ENCODE measurements around the gene PODXL2.

Gene PODXL2

GRCh38 chr3:127629467-127630403 lies 750 bp downstream of the PODXL2 start:
- H3K4me1 ChIP-seq (ENCODE audit: control insufficient read depth, insufficient read depth, low read length, poor library complexity, severe bottlenecking) = peaks cover 11% of the 10 kb centered on the region
- H3K27ac ChIP-seq (ENCODE audit: insufficient read depth, low read length, poor library complexity, severe bottlenecking) = no peak overlapping the region
- H3K9me3 ChIP-seq (ENCODE audit: control insufficient read depth, low read length) = no peaks in the 10 kb centered on the region
- H3K4me3 ChIP-seq (ENCODE audit: insufficient read depth, low read depth, low read length, poor library complexity, severe bottlenecking) = peak overlapping the region; percentile 53
- no peaks in the 10 kb centered on the region for H3K36me3 ChIP-seq (ENCODE audit: control insufficient read depth, insufficient read depth, low read length)
- no peaks in the 10 kb centered on the region for H3K27me3 ChIP-seq (replicated peaks; ENCODE audit: control insufficient read depth, insufficient read depth, low read length, poor library complexity, severe bottlenecking)
- peak in 2 of 3 donors; percentile 19 to 51 for DNase-seq

- H3K4me1 ChIP-seq (ENCODE audit: control insufficient read depth, insufficient read depth, low read length, poor library complexity, severe bottlenecking) = peaks cover 11% of the 10 kb centered on the region
- no peak overlapping the region for H3K4me3 ChIP-seq (ENCODE audit: insufficient read depth, low read depth, low read length, poor library complexity, severe bottlenecking)
- no peak for DNase-seq
- H3K9me3 ChIP-seq (ENCODE audit: control insufficient read depth, low read length) = no peaks in the 10 kb centered on the region
- no peak overlapping the region for H3K27ac ChIP-seq (ENCODE audit: insufficient read depth, low read length, poor library complexity, severe bottlenecking)
- H3K27me3 ChIP-seq (replicated peaks; ENCODE audit: control insufficient read depth, insufficient read depth, low read length, poor library complexity, severe bottlenecking) = no peaks in the 10 kb centered on the region
- no peaks in the 10 kb centered on the region for H3K36me3 ChIP-seq (ENCODE audit: control insufficient read depth, insufficient read depth, low read length)
These were observed 2.1 kb downstream of the PODXL2 start for GRCh38 chr3:127630811-127631714.

- H3K4me3 ChIP-seq (ENCODE audit: insufficient read depth, low read depth, low read length, poor library complexity, severe bottlenecking) = no peak overlapping the region
- no peak for DNase-seq
- no peaks in the 10 kb centered on the region for H3K27me3 ChIP-seq (replicated peaks; ENCODE audit: control insufficient read depth, insufficient read depth, low read length, poor library complexity, severe bottlenecking)
- no peaks in the 10 kb centered on the region for H3K9me3 ChIP-seq (ENCODE audit: control insufficient read depth, low read length)
- H3K4me1 ChIP-seq (ENCODE audit: control insufficient read depth, insufficient read depth, low read length, poor library complexity, severe bottlenecking) = peaks cover 11% of the 10 kb centered on the region
- H3K36me3 ChIP-seq (ENCODE audit: control insufficient read depth, insufficient read depth, low read length) = no peaks in the 10 kb centered on the region
- no peak overlapping the region for H3K27ac ChIP-seq (ENCODE audit: insufficient read depth, low read length, poor library complexity, severe bottlenecking)
These were observed 3.2 kb downstream of the PODXL2 start for GRCh38 chr3:127632035-127632820.

- no peaks in the 10 kb centered on the region for H3K27me3 ChIP-seq (replicated peaks; ENCODE audit: control insufficient read depth, insufficient read depth, low read length, poor library complexity, severe bottlenecking)
- H3K9me3 ChIP-seq (ENCODE audit: control insufficient read depth, low read length) = no peaks in the 10 kb centered on the region
- no peaks in the 10 kb centered on the region for H3K36me3 ChIP-seq (ENCODE audit: control insufficient read depth, insufficient read depth, low read length)
- H3K4me3 ChIP-seq (ENCODE audit: insufficient read depth, low read depth, low read length, poor library complexity, severe bottlenecking) = no peak overlapping the region
- H3K4me1 ChIP-seq (ENCODE audit: control insufficient read depth, insufficient read depth, low read length, poor library complexity, severe bottlenecking) = peaks cover 9% of the 10 kb centered on the region
- no peak for DNase-seq
- no peak overlapping the region for H3K27ac ChIP-seq (ENCODE audit: insufficient read depth, low read length, poor library complexity, severe bottlenecking)
These were observed 5.7 kb downstream of the PODXL2 start for GRCh38 chr3:127634653-127635052.

GRCh38 chr3:127637546-127637945 lies 8.6 kb downstream of the PODXL2 start:
- no peak overlapping the region for H3K27ac ChIP-seq (ENCODE audit: insufficient read depth, low read length, poor library complexity, severe bottlenecking)

GRCh38 chr3:127637971-127638370 lies 9.0 kb downstream of the PODXL2 start:
- no peaks in the 10 kb centered on the region for H3K4me1 ChIP-seq (ENCODE audit: control insufficient read depth, insufficient read depth, low read length, poor library complexity, severe bottlenecking)
- H3K27me3 ChIP-seq (replicated peaks; ENCODE audit: control insufficient read depth, insufficient read depth, low read length, poor library complexity, severe bottlenecking) = no peaks in the 10 kb centered on the region
- no peak overlapping the region for H3K4me3 ChIP-seq (ENCODE audit: insufficient read depth, low read depth, low read length, poor library complexity, severe bottlenecking)
- H3K9me3 ChIP-seq (ENCODE audit: control insufficient read depth, low read length) = no peaks in the 10 kb centered on the region
- H3K27ac ChIP-seq (ENCODE audit: insufficient read depth, low read length, poor library complexity, severe bottlenecking) = no peak overlapping the region
- H3K36me3 ChIP-seq (ENCODE audit: control insufficient read depth, insufficient read depth, low read length) = no peaks in the 10 kb centered on the region
- no peak for DNase-seq

More at GRCh38 chr3:127637546-127637945, 8.6 kb downstream of the PODXL2 start:
- Histone ChIP-seq H3K9me3 (ENCODE audit: control insufficient read depth, low read length) (no peaks in the 10 kb centered on the region), H3K4me1 (ENCODE audit: control insufficient read depth, insufficient read depth, low read length, poor library complexity, severe bottlenecking) (no peaks in the 10 kb centered on the region), H3K27me3 (replicated peaks; ENCODE audit: control insufficient read depth, insufficient read depth, low read length, poor library complexity, severe bottlenecking) (no peaks in the 10 kb centered on the region), H3K4me3 (ENCODE audit: insufficient read depth, low read depth, low read length, poor library complexity, severe bottlenecking) (no peak overlapping the region), H3K36me3 (ENCODE audit: control insufficient read depth, insufficient read depth, low read length) (no peaks in the 10 kb centered on the region)
- no peak for DNase-seq

GRCh38 chr3:127639173-127640041 lies 10.4 kb downstream of the PODXL2 start:
- Histone ChIP-seq H3K27me3 (replicated peaks; ENCODE audit: control insufficient read depth, insufficient read depth, low read length, poor library complexity, severe bottlenecking) (no peaks in the 10 kb centered on the region), H3K36me3 (ENCODE audit: control insufficient read depth, insufficient read depth, low read length) (no peaks in the 10 kb centered on the region), H3K27ac (ENCODE audit: insufficient read depth, low read length, poor library complexity, severe bottlenecking) (no peak overlapping the region), H3K9me3 (ENCODE audit: control insufficient read depth, low read length) (no peaks in the 10 kb centered on the region), H3K4me1 (ENCODE audit: control insufficient read depth, insufficient read depth, low read length, poor library complexity, severe bottlenecking) (no peaks in the 10 kb centered on the region), H3K4me3 (ENCODE audit: insufficient read depth, low read depth, low read length, poor library complexity, severe bottlenecking) (no peak overlapping the region)
- no peak for DNase-seq

- no peak for DNase-seq
- no peak overlapping the region for H3K27ac ChIP-seq (ENCODE audit: insufficient read depth, low read length, poor library complexity, severe bottlenecking)
- no peaks in the 10 kb centered on the region for H3K9me3 ChIP-seq (ENCODE audit: control insufficient read depth, low read length)
- no peaks in the 10 kb centered on the region for H3K27me3 ChIP-seq (replicated peaks; ENCODE audit: control insufficient read depth, insufficient read depth, low read length, poor library complexity, severe bottlenecking)
- H3K4me3 ChIP-seq (ENCODE audit: insufficient read depth, low read depth, low read length, poor library complexity, severe bottlenecking) = no peak overlapping the region
- no peaks in the 10 kb centered on the region for H3K4me1 ChIP-seq (ENCODE audit: control insufficient read depth, insufficient read depth, low read length, poor library complexity, severe bottlenecking)
- no peaks in the 10 kb centered on the region for H3K36me3 ChIP-seq (ENCODE audit: control insufficient read depth, insufficient read depth, low read length)
These were observed 11.0 kb downstream of the PODXL2 start for GRCh38 chr3:127640042-127640355.

Data from effector memory CD4-positive, alpha-beta T cell (primary cell).